Fibroblast of lung (primary cell): ENCODE data around the gene RHEB. TPM values are rescaled to one million over a fixed set of nuclear protein-coding genes. Genes with fewer than 3 reads are reported as not detected.
A peak's percentile ranks its signal among the peaks of the same experiment; 100 is the strongest.

Experiments used
- DNase-seq, 2 donors: peaks; one replicate each; pipeline versions ENCODE4 v3.0.0 to v3.0.0-alpha.2; 2010; ENCODE audit warnings: low read depth in 2 of 2
- H2AFZ ChIP-seq: 2 replicates; pipeline ENCODE4 v1.5.1; 2012; ENCODE audit warnings: low read length, control low read depth, inconsistent platforms
- H3K27ac ChIP-seq: 2 replicates; pipeline ENCODE4 v1.5.1; 2011; ENCODE audit warnings: low read length, control low read depth; ENCODE audit not compliant: insufficient read depth
- H3K27me3 ChIP-seq: 2 replicates; pipeline ENCODE4 v1.5.1; 2011; ENCODE audit warnings: mild to moderate bottlenecking, low read length; ENCODE audit not compliant: control insufficient read depth, insufficient read depth
- H3K36me3 ChIP-seq: 2 replicates; pipeline ENCODE4 v1.5.1; 2011; ENCODE audit warnings: low read length; ENCODE audit not compliant: control insufficient read depth, insufficient read depth
- H3K4me1 ChIP-seq: 2 replicates; pipeline ENCODE4 v1.5.1; 2011; ENCODE audit warnings: low read length; ENCODE audit not compliant: control insufficient read depth, insufficient read depth; ENCODE audit errors: extremely low read depth
- H3K4me2 ChIP-seq: 2 replicates; pipeline ENCODE4 v1.5.1; 2011; ENCODE audit warnings: low read length, control low read depth; ENCODE audit not compliant: insufficient read depth; ENCODE audit errors: extremely low read depth
- H3K4me3 ChIP-seq, 4 experiments: fragments of 200-600 bp in 1 of 4; sonication (generic) in 1 of 4; replicated peaks in 1 of 4; 2 replicates each; pipeline ENCODE4 v1.5.1; 2011 to 2016; ENCODE audit warnings: low read length in 4 of 4, low read depth in 3 of 4, mild to moderate bottlenecking in 3 of 4, control low read depth in 2 of 4, inconsistent platforms in 1 of 4, mixed read lengths in 1 of 4; ENCODE audit not compliant: insufficient read depth in 1 of 4; ENCODE audit errors: control extremely low read depth in 1 of 4
- H3K79me2 ChIP-seq: 2 replicates; pipeline ENCODE4 v1.5.1; 2012; ENCODE audit warnings: mild to moderate bottlenecking, low read length, inconsistent platforms; ENCODE audit not compliant: control insufficient read depth, insufficient read depth
- H3K9ac ChIP-seq: 2 replicates; pipeline ENCODE4 v1.5.1; 2011; ENCODE audit warnings: mild to moderate bottlenecking, low read length, control low read depth; ENCODE audit not compliant: insufficient read depth
- H3K9me3 ChIP-seq: 2 replicates; pipeline ENCODE4 v1.5.1; 2012; ENCODE audit warnings: low read depth, low read length; ENCODE audit not compliant: control insufficient read depth, insufficient read depth
- H4K20me1 ChIP-seq: 2 replicates; pipeline ENCODE4 v1.5.1; 2011; ENCODE audit warnings: low read length; ENCODE audit not compliant: control insufficient read depth, insufficient read depth; ENCODE audit errors: extremely low read depth
- EZH2 ChIP-seq: IDR thresholded peaks from 2 replicates; pipeline ENCODE4 v1.5.1; 2012; ENCODE audit warnings: low read length, control low read depth, mild to moderate bottlenecking; ENCODE audit errors: missing control alignments
- polyA plus RNA-seq, 2 donors: library from polyadenylated mRNA; depleted of rRNA in 1 of 2; stranded (reverse) in 1 of 2; unstranded in 1 of 2; fragments of >200 nt; gene quantifications; 2 replicates each; pipeline ENCODE4 v1.2.1, GENCODE V29; 2011 to 2012; ENCODE audit warnings: missing spikeins in 1 of 2
- total RNA-seq: library from RNA; depleted of rRNA; stranded (reverse); fragments of >200 nt; gene quantifications from 2 replicates; pipeline ENCODE4 v1.2.1, GENCODE V29; 2014
- TF ChIP-seq, protein P1 (sequence below), 2 donors: IDR thresholded peaks in 1 of 2; conservative IDR thresholded peaks in 1 of 2; 1 replicate in 1 of 2; 2 replicates in 1 of 2; pipeline ENCODE4 v1.5.1; 2011 to 2012; ENCODE audit warnings: low read length in 2 of 2, control low read depth in 1 of 2, inconsistent platforms in 1 of 2, low read depth in 1 of 2, mild to moderate bottlenecking in 1 of 2

Gene RHEB
- total and polyA plus RNA-seq, 2 donors (not counting 1 experiment from before 2014, with no cell fraction given) = 81.4 to 135 TPM

DNA sequence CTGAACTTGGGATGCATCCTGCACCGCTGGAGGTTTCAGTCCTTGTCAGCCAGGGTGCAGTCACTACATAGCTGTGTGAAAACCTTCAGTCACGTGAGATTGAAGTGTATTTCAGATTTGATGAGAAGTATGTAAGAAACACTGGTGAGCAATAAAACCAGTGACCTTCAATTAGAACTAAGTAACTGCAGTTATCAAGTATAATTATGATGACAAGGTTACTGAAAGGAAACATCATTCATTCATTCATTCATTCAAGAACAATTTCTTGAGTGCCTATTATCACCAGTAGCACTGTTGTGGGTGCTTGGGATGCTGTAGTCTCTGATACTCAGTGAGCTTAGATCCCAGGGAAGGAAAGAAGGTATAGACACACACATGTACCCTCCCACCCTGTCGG, 33.6 kb downstream of the RHEB start:
- Histone ChIP-seq H3K27ac (no peak overlapping the region), H3K9ac (no peak overlapping the region), H2AFZ (no peak overlapping the region), H3K27me3 (no peaks in the 10 kb centered on the region), H3K4me2 (no peak overlapping the region), H3K36me3 (peaks cover 8% of the 10 kb centered on the region), H3K4me1 (no peaks in the 10 kb centered on the region), H3K9me3 (no peaks in the 10 kb centered on the region), H4K20me1 (no peaks in the 10 kb centered on the region), H3K79me2 (peaks cover 39% of the 10 kb centered on the region), H3K4me3 (no peak overlapping the region)
- no peak for DNase-seq
- no peak for TF ChIP-seq EZH2
- TF ChIP-seq, protein P1, sequence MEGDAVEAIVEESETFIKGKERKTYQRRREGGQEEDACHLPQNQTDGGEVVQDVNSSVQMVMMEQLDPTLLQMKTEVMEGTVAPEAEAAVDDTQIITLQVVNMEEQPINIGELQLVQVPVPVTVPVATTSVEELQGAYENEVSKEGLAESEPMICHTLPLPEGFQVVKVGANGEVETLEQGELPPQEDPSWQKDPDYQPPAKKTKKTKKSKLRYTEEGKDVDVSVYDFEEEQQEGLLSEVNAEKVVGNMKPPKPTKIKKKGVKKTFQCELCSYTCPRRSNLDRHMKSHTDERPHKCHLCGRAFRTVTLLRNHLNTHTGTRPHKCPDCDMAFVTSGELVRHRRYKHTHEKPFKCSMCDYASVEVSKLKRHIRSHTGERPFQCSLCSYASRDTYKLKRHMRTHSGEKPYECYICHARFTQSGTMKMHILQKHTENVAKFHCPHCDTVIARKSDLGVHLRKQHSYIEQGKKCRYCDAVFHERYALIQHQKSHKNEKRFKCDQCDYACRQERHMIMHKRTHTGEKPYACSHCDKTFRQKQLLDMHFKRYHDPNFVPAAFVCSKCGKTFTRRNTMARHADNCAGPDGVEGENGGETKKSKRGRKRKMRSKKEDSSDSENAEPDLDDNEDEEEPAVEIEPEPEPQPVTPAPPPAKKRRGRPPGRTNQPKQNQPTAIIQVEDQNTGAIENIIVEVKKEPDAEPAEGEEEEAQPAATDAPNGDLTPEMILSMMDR (conservative IDR thresholded peaks at IDR 0.05 in 1 of 2, IDR thresholded peaks at IDR 0.05 in 1 of 2; ENCODE audit: low read depth in 1 of 2, low read length in 2 of 2) = no peak

DNA sequence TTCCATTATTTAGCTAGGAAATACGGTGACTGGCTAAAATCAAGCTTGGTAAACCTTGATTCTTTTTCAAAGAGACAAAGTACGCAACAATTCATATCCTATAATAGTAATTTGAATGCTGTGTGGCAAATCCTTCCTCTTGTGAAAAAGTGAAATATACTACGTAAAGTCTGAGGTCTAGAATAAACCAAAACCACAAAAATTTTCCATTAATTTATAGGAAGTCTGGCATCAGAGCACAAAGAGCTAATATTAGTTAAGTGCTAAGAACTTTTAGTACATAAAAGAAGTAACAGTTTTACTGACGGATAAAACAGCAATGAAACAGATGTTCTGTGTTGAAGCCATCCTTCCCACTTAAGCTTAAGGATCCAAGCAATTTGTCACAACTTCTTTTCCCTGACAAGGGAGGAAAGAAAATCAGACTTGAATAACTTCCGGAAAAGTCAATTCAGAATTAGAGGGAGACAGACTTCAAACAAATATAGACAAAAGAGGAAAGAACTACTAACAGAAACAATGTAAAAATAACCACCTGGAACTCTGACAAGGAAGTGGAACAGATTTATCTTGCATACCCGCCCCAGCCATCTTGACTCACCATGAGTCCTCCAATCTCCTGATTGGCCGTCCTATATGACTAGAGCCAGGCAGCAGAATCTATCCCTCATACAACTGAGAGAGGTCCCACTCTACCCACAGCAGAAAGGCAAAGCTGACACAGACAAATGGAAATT, 34.6 kb downstream of the RHEB start:
- peak overlapping the region; percentile 19 for H3K27ac ChIP-seq
- H3K9me3 ChIP-seq = no peaks in the 10 kb centered on the region
- H4K20me1 ChIP-seq = no peaks in the 10 kb centered on the region
- no peak for TF ChIP-seq EZH2
- H2AFZ ChIP-seq = no peak overlapping the region
- peak; percentile 63 to 93 for DNase-seq
- no peaks in the 10 kb centered on the region for H3K4me1 ChIP-seq
- peaks cover 39% of the 10 kb centered on the region for H3K79me2 ChIP-seq
- peaks cover 8% of the 10 kb centered on the region for H3K36me3 ChIP-seq
- H3K27me3 ChIP-seq = no peaks in the 10 kb centered on the region
- no peak overlapping the region for H3K4me3 ChIP-seq
- no peak overlapping the region for H3K9ac ChIP-seq
- peak overlapping the region; percentile 28 for H3K4me2 ChIP-seq

DNA sequence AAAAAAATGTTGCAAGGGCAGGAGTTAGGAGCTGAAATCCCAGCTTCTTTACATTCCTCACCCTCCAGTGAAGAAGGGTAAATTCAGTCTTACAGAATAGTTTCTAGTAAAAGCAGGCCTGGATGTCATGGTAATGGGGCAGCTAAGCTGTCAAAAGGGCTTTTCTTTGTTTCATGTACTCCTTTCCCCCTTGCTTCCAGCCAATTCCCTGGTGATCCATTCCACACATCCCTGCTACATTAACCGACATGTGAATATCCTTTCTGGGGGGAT, 36.0 kb downstream of the RHEB start:
- no peak overlapping the region for H3K27ac ChIP-seq
- peaks cover 12% of the 10 kb centered on the region for H3K36me3 ChIP-seq
- TF ChIP-seq, protein P1 (conservative IDR thresholded peaks at IDR 0.05 in 1 of 2, IDR thresholded peaks at IDR 0.05 in 1 of 2; ENCODE audit: low read depth in 1 of 2, low read length in 2 of 2) = no peak
- no peak for TF ChIP-seq EZH2
- H3K79me2 ChIP-seq = peaks cover 44% of the 10 kb centered on the region
- no peaks in the 10 kb centered on the region for H4K20me1 ChIP-seq
- no peak overlapping the region for H2AFZ ChIP-seq
- no peak overlapping the region for H3K9ac ChIP-seq
- no peaks in the 10 kb centered on the region for H3K4me1 ChIP-seq
- no peaks in the 10 kb centered on the region for H3K27me3 ChIP-seq
- H3K4me3 ChIP-seq = no peak overlapping the region
- no peaks in the 10 kb centered on the region for H3K9me3 ChIP-seq
- no peak overlapping the region for H3K4me2 ChIP-seq
- no peak for DNase-seq
